Skeletal muscle tissue (tissue), 4 donors: ENCODE results near the gene KRTAP10-8. TPM values are rescaled to one million over a fixed set of nuclear protein-coding genes. Genes with fewer than 3 reads are reported as not detected.
"Not testable (repeated sequence)": the region's sequence is repeated elsewhere in the genome, so short reads cannot be mapped to it uniquely, and the experiment has no call there.

ENCODE experiments used
- H3K27ac ChIP-seq: one replicate; pipeline ENCODE4 v1.7.0; 2013; ENCODE audit warnings: mild to moderate bottlenecking, low read depth, low read length, inconsistent platforms
- H3K27me3 ChIP-seq, 3 donors: one replicate each; pipeline ENCODE4 v1.7.0; 2013; ENCODE audit warnings: low read length in 3 of 3; ENCODE audit not compliant: control insufficient read depth in 3 of 3, insufficient read depth in 3 of 3
- H3K36me3 ChIP-seq, 3 donors: one replicate each; pipeline ENCODE4 v1.7.0; 2013; ENCODE audit warnings: low read length in 3 of 3; ENCODE audit not compliant: control insufficient read depth in 3 of 3, insufficient read depth in 3 of 3
- H3K4me1 ChIP-seq, 3 donors: one replicate each; pipeline ENCODE4 v1.7.0; 2013; ENCODE audit warnings: low read length in 3 of 3, mild to moderate bottlenecking in 3 of 3; ENCODE audit not compliant: control insufficient read depth in 3 of 3, insufficient read depth in 3 of 3
- H3K4me3 ChIP-seq, 3 donors: one replicate each; pipeline ENCODE4 v1.7.0; 2013; ENCODE audit warnings: low read length in 3 of 3
- H3K9ac ChIP-seq, 3 donors: one replicate each; pipeline ENCODE4 v1.7.0; 2013; ENCODE audit warnings: low read length in 3 of 3, mild to moderate bottlenecking in 3 of 3, moderate library complexity in 2 of 3, low read depth in 1 of 3
- H3K9me3 ChIP-seq, 3 donors: one replicate each; pipeline ENCODE4 v1.7.0; 2013; ENCODE audit warnings: low read length in 3 of 3; ENCODE audit not compliant: control insufficient read depth in 3 of 3
- total RNA-seq: library from RNA; depleted of rRNA; stranded (reverse); fragments of >200 nt; gene quantifications from one replicate; pipeline ENCODE4 v1.2.3, GENCODE V29; 2014
- donor health status: Osteomylitis.

Gene KRTAP10-8
- total RNA-seq, 1 donor from 2014 or later: not detected

DNA sequence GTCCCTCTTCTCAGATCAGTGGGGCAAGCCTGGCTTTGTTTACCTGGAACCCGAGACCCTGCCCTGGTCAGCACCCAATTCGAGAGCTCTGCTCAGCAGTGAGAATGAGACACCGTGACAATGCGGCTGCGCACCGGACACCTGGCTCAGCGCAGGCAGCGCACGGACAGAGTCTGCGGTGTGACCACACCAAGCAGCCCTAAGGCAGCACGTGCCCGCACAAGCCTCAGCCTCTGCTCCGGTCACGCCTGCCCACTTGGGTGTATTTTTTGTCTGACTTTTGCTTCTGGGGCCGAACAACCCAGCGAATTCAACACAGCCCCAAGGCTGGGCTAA is 4.7 kb downstream of the KRTAP10-8 start:
- Histone ChIP-seq H3K9me3 (peaks cover 0 to 4% (median 4%) of the 10 kb centered on the region in 3 donors), H3K27ac (no peak overlapping the region), H3K36me3 (no peaks in the 10 kb centered on the region), H3K4me1 (no peaks in the 10 kb centered on the region), H3K27me3 (peaks cover 34 to 46% (median 41%) of the 10 kb centered on the region in 3 donors), H3K9ac (no peak overlapping the region), H3K4me3 (no peak overlapping the region)

DNA sequence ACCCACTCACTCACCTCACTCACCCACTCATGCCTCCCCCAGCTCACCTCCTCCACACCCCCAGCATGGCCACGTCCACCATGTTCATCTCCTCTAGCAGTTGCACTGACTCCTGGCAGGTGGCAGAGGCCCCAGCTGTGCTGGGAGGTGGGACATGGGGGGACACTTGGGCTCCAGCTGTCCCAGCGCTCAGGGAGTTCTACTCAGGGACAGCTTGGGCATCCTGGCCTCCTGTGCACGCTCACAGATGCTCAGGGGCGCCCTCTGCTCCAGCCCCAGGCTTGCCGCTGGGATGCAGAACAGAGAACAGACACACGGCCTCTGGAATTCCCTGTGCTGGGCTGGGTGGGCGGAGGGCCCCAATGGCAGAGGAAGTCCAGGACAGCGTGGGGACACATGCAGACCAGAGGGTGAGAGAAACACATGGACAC is 5.2 kb downstream of the KRTAP10-8 start:
- H3K4me1 ChIP-seq: no peaks in the 10 kb centered on the region
- H3K9ac ChIP-seq: no peak overlapping the region
- H3K4me3 ChIP-seq: no peak overlapping the region
- H3K27ac ChIP-seq: no peak overlapping the region
- peaks cover 32 to 42% (median 36%) of the 10 kb centered on the region in 3 donors for H3K27me3 ChIP-seq
- no peaks in the 10 kb centered on the region for H3K9me3 ChIP-seq
- no peaks in the 10 kb centered on the region for H3K36me3 ChIP-seq

DNA sequence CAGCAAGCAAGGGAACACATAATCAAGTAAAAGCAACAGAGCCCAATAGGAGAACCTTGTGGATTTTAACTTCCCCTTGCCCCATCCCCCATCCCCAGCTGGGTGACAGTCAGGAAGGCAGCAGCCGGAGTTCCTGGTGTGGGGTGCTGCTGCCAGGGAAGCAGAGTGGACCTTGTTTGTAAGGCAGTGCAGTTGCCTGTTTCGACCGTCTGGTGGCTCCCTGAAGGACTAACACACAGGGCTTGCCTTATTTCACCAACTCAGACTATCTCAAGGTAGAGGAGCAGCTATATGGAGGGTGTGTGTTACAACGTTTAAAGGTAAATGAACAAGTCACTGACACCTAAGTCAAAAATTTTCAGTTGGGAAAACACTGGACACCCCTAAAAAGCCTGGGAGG is 6.6 kb downstream of the KRTAP10-8 start:
- peaks cover 0 to 2% (median 0%) of the 10 kb centered on the region in 3 donors for H3K9me3 ChIP-seq
- H3K27me3 ChIP-seq: peaks cover 22 to 33% (median 29%) of the 10 kb centered on the region in 3 donors
- no peaks in the 10 kb centered on the region for H3K36me3 ChIP-seq
- no peak overlapping the region for H3K4me3 ChIP-seq
- H3K9ac ChIP-seq: no peak overlapping the region
- no peak overlapping the region for H3K27ac ChIP-seq
- no peaks in the 10 kb centered on the region for H3K4me1 ChIP-seq

DNA sequence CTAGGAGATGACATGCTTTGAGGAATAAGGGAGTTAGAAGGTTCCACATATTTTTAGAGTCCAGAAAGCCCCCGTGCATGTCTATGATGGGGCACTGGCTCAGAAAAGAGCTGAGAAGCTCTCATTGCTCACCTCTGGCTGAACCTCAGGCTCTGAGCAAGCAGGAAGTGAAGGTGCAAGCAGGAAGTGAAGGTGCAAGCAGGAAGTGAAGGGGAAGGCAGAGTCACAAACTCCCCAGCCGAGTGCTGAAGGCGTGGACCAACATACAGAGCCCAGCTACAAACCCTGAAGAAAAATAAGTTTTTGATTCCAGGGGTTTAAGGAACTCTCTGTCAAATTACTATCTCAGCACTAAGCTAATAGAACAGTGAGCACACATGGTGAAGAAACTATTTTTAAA is 7.0 kb downstream of the KRTAP10-8 start:
- no peak overlapping the region for H3K4me3 ChIP-seq
- no peak overlapping the region for H3K27ac ChIP-seq
- peaks cover 0 to 3% (median 0%) of the 10 kb centered on the region in 3 donors for H3K9me3 ChIP-seq
- no peak overlapping the region for H3K9ac ChIP-seq
- no peaks in the 10 kb centered on the region for H3K4me1 ChIP-seq
- H3K36me3 ChIP-seq: no peaks in the 10 kb centered on the region
- peaks cover 21 to 30% (median 27%) of the 10 kb centered on the region in 3 donors for H3K27me3 ChIP-seq

DNA sequence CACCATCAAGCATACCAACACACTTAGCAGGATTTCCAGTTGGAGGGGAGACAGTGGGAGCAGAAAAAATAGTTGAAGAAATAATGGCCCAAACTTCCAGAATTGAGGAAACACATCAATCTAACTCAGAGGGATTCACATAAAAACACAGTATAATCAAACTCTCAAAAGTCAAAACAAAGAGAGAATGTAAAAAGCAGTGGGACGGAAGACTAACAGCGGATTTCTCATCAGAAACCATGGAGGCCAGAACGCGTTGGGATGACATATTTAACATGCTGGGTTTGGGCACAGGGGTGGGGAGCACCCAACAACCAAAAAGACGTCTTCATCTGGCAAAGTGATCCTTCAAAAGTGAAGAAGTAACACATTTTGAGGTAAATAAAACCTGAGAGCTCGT is 8.0 kb downstream of the KRTAP10-8 start:
- Histone ChIP-seq H3K9me3 (peaks cover 0 to 7% (median 0%) of the 10 kb centered on the region in 3 donors), H3K36me3 (no peaks in the 10 kb centered on the region), H3K4me1 (no peaks in the 10 kb centered on the region), H3K4me3 (no peak overlapping the region), H3K9ac (no peak overlapping the region), H3K27me3 (peaks cover 14 to 21% (median 17%) of the 10 kb centered on the region in 3 donors), H3K27ac (no peak overlapping the region)

DNA sequence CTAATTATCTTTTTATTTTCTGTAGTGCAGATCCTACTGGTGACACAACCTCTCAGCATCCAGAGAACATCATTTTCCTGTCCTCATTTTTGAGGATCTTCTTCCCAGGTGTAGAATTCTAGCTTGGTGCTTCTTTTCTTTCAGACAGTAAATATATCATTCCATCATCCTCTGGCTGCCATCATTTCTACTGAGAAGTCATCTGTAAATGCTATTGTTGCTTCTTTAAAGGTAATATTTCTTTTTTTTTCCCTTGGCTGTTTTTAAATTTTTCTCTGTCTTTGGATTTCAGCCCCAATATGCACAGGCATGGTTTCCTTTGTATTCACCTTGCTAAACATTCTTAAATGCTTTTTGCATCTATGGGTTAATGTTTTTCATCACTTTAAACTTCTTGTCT is 11.7 kb downstream of the KRTAP10-8 start:
- H3K9me3 ChIP-seq: peaks cover 0 to 7% (median 0%) of the 10 kb centered on the region in 3 donors
- no peaks in the 10 kb centered on the region for H3K36me3 ChIP-seq
- peaks cover 8 to 17% (median 12%) of the 10 kb centered on the region in 3 donors for H3K27me3 ChIP-seq
- no peaks in the 10 kb centered on the region for H3K4me1 ChIP-seq
- no peak overlapping the region for H3K9ac ChIP-seq
- no peak overlapping the region for H3K4me3 ChIP-seq
- H3K27ac ChIP-seq: no peak overlapping the region

DNA sequence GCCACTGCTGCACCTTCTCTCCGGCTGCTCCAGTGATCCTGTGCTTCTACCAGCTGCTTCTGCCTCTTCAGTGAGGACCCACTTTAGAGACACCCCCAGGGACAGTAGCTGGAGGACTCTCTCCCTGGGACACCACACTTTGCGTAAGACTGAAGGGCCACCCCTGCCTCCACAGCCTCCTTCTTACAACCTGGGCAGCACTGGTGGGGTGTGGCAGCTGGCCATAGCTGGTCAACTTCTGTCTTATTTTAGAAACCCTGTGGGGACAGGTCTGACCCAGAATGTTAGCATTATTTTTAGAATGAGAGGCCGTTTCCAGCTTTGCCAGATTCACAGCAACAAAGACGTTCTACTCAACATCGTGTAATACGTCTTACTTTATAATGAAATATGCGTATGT is 13.9 kb downstream of the KRTAP10-8 start:
- Histone ChIP-seq H3K27me3 (peaks cover 8 to 31% (median 23%) of the 10 kb centered on the region in 3 donors), H3K4me3 (no peak overlapping the region), H3K9ac (no peak overlapping the region), H3K27ac (no peak overlapping the region), H3K4me1 (no peaks in the 10 kb centered on the region), H3K36me3 (no peaks in the 10 kb centered on the region), H3K9me3 (peaks cover 0 to 8% (median 0%) of the 10 kb centered on the region in 3 donors)

DNA sequence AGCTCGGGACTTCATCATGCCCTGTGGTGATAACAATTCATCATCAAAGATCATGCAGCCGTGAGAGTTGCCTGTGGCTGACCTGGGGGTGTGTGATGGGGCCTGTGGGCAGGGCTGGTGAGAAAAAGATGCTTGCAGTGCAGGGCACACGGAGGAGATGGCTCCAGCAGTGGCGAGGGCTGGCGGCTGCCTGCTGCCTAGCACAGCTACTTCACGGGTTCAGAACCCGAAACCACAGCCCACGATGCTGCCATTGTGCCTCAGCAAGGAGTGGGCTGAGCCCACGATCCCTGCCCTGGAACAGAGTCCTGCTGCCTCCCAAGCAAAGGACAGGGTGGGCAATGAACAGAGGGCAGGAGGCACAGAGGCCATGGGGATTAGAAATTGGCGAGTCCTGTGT is 14.4 kb downstream of the KRTAP10-8 start:
- no peaks in the 10 kb centered on the region for H3K4me1 ChIP-seq
- H3K27ac ChIP-seq: no peak overlapping the region
- H3K4me3 ChIP-seq: no peak overlapping the region

DNA sequence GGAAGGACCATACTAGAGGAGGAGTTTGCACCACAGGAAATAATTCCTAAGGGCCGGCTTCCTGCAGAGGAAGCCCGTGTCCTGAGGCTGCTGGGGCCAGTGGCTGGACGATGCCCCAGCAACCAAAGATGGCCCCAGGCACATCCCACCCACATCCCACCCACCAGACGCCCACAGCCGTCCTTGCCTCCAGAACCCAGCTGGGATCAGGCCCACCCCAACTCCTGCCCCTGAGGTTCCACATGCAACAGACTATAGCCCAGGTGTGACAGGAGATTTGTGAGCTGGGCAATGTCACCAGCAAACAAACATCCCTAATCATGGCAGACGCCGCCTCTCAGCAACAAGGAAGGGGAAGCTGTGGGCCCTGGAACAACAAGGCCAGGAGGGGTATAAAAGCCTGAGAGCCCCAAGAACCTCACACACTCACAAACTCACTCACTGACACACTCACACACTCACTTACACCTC is 14.8 kb downstream of the KRTAP10-8 start, which contains the start of gene KRTAP10-9:
Gene KRTAP10-9 (plus strand): TSS at position 421 of the 471 bp plus-strand sequence. CDS start 79 bp downstream, outside the sequence.
- no peak within 1 kb of the TSS for H3K27ac ChIP-seq
- peaks cover 8 to 31% (median 23%) of the 10 kb centered on the region in 3 donors for H3K27me3 ChIP-seq
- no peak within 1 kb of the TSS for H3K4me3 ChIP-seq

More for the DNA sequence above, 14.4 kb downstream of the KRTAP10-8 start:
- Histone ChIP-seq H3K9me3 (peaks cover 0 to 13% (median 0%) of the 10 kb centered on the region in 3 donors), H3K36me3 (no peaks in the 10 kb centered on the region), H3K27me3 (peaks cover 8 to 31% (median 23%) of the 10 kb centered on the region in 3 donors), H3K9ac (no peak overlapping the region)

DNA sequence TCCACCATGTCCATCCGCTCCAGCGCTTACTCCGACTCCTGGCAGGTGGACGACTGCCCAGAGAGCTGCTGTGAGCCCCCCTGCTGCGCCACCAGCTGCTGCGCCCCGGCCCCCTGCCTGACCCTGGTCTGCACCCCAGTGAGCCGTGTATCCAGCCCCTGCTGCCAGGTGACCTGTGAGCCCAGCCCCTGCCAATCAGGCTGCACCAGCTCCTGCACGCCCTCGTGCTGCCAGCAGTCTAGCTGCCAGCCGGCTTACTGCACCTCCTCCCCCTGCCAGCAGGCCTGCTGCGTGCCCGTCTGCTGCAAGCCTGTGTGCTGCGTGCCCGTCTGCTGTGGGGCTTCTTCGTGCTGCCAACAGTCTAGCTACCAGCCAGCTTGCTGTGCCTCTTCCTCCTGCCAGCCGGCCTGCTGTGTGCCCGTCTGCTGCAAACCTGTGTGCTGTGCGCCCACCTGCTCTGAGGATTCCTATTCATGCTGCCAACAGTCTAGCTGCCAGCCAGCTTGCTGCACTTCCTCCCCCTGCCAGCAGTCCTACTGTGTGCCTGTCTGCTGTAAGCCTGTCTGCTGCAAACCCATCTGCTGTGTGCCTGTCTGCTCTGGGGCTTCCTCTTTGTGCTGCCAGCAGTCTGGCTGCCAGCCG is 15.4 kb downstream of the KRTAP10-8 start:
- not testable (repeated sequence) for H3K4me3 ChIP-seq, H3K4me1 ChIP-seq, H3K36me3 ChIP-seq, H3K9ac ChIP-seq, H3K27ac ChIP-seq
- Histone ChIP-seq H3K9me3 (peaks cover 0 to 16% (median 2%) of the 10 kb centered on the region in 3 donors), H3K27me3 (peaks cover 8 to 31% (median 23%) of the 10 kb centered on the region in 3 donors)

More for the DNA sequence above, 14.8 kb downstream of the KRTAP10-8 start, which contains the start of gene KRTAP10-9:
- no peaks in the 10 kb centered on the region for H3K4me1 ChIP-seq
- H3K36me3 ChIP-seq: no peaks in the 10 kb centered on the region
- H3K9ac ChIP-seq: no peak within 1 kb of the TSS
- peaks cover 0 to 15% (median 1%) of the 10 kb centered on the region in 3 donors for H3K9me3 ChIP-seq
